ENCODE results near the gene MYBPC2. TPM values are rescaled to one million over a fixed set of nuclear protein-coding genes. Genes with fewer than 3 reads are reported as not detected.

Gene MYBPC2
- total RNA-seq, 1 experiment from 2014 or later: not detected

DNA sequence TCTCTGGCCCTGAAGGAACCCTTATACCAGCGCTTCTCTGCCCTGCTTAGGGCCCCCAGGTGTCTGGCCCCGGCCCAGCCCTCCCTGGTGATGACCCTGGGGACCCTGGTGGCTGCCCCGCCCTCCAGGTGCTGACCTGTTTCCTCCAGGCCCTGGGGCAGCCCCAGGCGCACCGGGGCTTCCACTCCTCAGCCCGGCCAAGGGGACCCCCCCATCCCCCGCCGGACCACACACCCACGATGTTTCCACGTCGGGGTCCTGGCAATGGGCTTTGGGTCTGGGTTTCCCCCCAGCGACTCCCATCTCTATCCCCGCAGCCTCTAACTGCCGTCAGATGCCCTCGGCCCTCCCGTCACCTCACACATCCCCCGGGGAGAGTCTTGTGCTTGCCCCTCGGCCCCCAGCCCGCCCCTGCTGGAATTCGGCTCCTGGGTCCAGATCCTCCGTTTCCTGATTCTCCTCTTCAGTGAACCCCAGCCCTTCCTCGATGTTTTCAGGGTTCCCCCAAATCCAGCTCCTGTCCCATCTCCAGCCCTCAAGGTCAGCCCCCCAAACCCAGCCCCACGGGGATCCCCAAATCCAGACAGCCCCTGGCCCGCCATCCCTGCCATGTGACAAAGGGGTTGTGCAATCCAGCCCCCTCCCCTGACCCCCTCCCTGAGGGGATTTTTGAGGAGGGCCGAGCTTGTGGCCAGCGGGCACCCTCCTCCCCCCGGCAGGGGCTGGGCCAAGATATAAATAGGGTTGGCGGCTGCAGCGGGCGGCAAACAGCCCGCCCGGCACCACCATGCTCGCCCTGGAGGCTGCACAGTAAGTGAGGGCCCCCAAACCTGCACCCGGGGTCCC is 14.3 kb upstream of the MYBPC2 start, which contains the start of gene SPIB:
TSS of gene SPIB (plus strand) at position 763 of the 846 bp plus-strand sequence. CDS start at position 788, 25 bp downstream.
- ChIA-PET POLR2A (ENCODE audit: unreplicated experiment) (interaction anchor here (0.7 kb wide), 1 partner anchor 9 kb away, joined by 6 read pairs; no protein-coding TSS in a partner anchor), CTCF (no interaction called here)
- Histone ChIP-seq H3K9me3 (ENCODE audit: low read length) (no peaks in the 10 kb centered on the region), H3K4me3 (ENCODE audit: low read length) (no peak within 1 kb of the TSS), H3K9ac (ENCODE audit: low read length) (no peak within 1 kb of the TSS), H3F3A (ENCODE audit: low read length, unreplicated experiment) (no peaks in the 10 kb centered on the region), H3K27me3 (ENCODE audit: low read length) (peaks cover 26% of the 10 kb centered on the region), H3K79me2 (ENCODE audit: low read length) (no peaks in the 10 kb centered on the region), H3K9me2 (replicated peaks; ENCODE audit: low read length) (no peaks in the 10 kb centered on the region), H4K20me1 (ENCODE audit: low read length) (no peaks in the 10 kb centered on the region), H2AFZ (ENCODE audit: low read length) (no peak within 1 kb of the TSS), H3K4me1 (ENCODE audit: insufficient read depth, low read length) (no peaks in the 10 kb centered on the region; the same call in 1 of the 2 replicates), H3K36me3 (ENCODE audit: low read depth, low read length) (peaks cover 6% of the 10 kb centered on the region; the same call in 1 of the 2 replicates), H3K4me2 (ENCODE audit: low read length) (no peak within 1 kb of the TSS), H3K27ac (ENCODE audit: low read length) (no peak within 1 kb of the TSS)
- intact Hi-C loops (cut with micrococcal nuclease): no loop called here
- TF ChIP-seq EZH2 (IDR thresholded peaks at IDR 0.05; ENCODE audit: low read length, unreplicated experiment) (no peak), EZH2phosphoT487 (IDR thresholded peaks at IDR 0.05; ENCODE audit: borderline replicate concordance, low read length) (no peak)
- TF ChIP-seq, protein P1, sequence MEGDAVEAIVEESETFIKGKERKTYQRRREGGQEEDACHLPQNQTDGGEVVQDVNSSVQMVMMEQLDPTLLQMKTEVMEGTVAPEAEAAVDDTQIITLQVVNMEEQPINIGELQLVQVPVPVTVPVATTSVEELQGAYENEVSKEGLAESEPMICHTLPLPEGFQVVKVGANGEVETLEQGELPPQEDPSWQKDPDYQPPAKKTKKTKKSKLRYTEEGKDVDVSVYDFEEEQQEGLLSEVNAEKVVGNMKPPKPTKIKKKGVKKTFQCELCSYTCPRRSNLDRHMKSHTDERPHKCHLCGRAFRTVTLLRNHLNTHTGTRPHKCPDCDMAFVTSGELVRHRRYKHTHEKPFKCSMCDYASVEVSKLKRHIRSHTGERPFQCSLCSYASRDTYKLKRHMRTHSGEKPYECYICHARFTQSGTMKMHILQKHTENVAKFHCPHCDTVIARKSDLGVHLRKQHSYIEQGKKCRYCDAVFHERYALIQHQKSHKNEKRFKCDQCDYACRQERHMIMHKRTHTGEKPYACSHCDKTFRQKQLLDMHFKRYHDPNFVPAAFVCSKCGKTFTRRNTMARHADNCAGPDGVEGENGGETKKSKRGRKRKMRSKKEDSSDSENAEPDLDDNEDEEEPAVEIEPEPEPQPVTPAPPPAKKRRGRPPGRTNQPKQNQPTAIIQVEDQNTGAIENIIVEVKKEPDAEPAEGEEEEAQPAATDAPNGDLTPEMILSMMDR (conservative IDR thresholded peaks at IDR 0.05; ENCODE audit: low read depth, low read length): no peak
- no TSS peak for BruUV-seq (replicated peaks)
- DNase-seq (no peak), ATAC-seq (no peak)

DNA sequence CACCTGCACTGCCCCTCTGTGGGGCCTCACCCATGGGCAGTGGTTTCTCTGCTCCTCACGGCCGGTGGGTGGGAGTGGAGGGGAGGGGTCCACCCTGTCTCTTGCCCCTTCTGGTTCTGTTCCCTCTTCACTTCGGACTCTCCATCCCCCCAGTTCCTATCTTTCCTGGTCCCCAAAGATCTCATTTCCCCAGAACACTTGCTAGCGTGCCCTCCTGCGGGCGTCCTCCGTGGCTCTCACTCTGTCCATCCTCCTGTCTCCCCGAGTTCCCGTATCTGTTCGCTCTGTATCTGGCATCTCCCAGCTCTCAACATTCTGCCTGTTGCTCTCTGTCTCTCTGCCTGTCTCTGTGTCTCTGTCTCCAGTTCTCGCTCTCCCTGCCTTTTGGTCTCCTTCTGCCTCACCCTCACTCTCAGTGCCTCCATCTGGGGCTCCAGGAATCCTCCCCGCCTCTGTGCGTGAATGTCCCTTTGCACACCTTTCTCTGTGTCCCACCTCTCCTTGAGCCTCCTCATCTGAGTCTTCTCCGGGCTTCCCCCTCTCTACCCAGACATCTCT is 13.6 kb upstream of the MYBPC2 start:
- peak; percentile 23; the same call in 1 of the 2 replicates for ATAC-seq
- Histone ChIP-seq H3K9me2 (replicated peaks; ENCODE audit: low read length) (no peaks in the 10 kb centered on the region), H3F3A (ENCODE audit: low read length, unreplicated experiment) (no peaks in the 10 kb centered on the region), H2AFZ (ENCODE audit: low read length) (no peak overlapping the region), H3K4me3 (ENCODE audit: low read length) (no peak overlapping the region), H3K9ac (ENCODE audit: low read length) (no peak overlapping the region), H3K4me2 (ENCODE audit: low read length) (no peak overlapping the region), H4K20me1 (ENCODE audit: low read length) (no peaks in the 10 kb centered on the region), H3K9me3 (ENCODE audit: low read length) (no peaks in the 10 kb centered on the region), H3K79me2 (ENCODE audit: low read length) (no peaks in the 10 kb centered on the region), H3K36me3 (ENCODE audit: low read depth, low read length) (0 out of 2 replicates have a peak, but pooled peaks cover 3% of the 10 kb centered on the region), H3K27ac (ENCODE audit: low read length) (no peak overlapping the region), H3K4me1 (ENCODE audit: insufficient read depth, low read length) (no peaks in the 10 kb centered on the region; the same call in 1 of the 2 replicates), H3K27me3 (ENCODE audit: low read length) (peaks cover 26% of the 10 kb centered on the region)
- no TSS peak for BruUV-seq (replicated peaks)
- intact Hi-C loops (cut with micrococcal nuclease): no loop called here
- no peak for DNase-seq
- no peak for TF ChIP-seq EZH2 (IDR thresholded peaks at IDR 0.05; ENCODE audit: low read length, unreplicated experiment)
- TF ChIP-seq EZH2phosphoT487 (IDR thresholded peaks at IDR 0.05; ENCODE audit: borderline replicate concordance, low read length): no peak
- TF ChIP-seq, protein P1 (conservative IDR thresholded peaks at IDR 0.05; ENCODE audit: low read depth, low read length): no peak
- ChIA-PET POLR2A (ENCODE audit: unreplicated experiment) (interaction anchor here (0.7 kb wide), 1 partner anchor 9 kb away, joined by 6 read pairs; no protein-coding TSS in a partner anchor), CTCF (no interaction called here)
